Glutamatergic neuron (in vitro differentiated cells): ENCODE data around the gene KNSTRN. TPM values are rescaled to one million over a fixed set of nuclear protein-coding genes. Genes with fewer than 3 reads are reported as not detected.
A peak's percentile ranks its signal among the peaks of the same experiment; 100 is the strongest.

ENCODE experiments used
- DNase-seq: peaks from one replicate; pipeline ENCODE4 v3.0.0; 2022
- H3K27ac Mint-ChIP-seq: one replicate; pipeline ENCODE4 v1.8.0; 2020; ENCODE audit warnings: mild to moderate bottlenecking, mixed read lengths, inconsistent platforms; ENCODE audit not compliant: unreplicated experiment
- H3K27me3 Mint-ChIP-seq: one replicate; pipeline ENCODE4 v1.8.0; 2020; ENCODE audit warnings: mild to moderate bottlenecking, moderate library complexity, mixed read lengths, inconsistent platforms; ENCODE audit not compliant: unreplicated experiment
- H3K36me3 Mint-ChIP-seq: one replicate; pipeline ENCODE4 v1.8.0; 2020; ENCODE audit warnings: mild to moderate bottlenecking, mixed read lengths, inconsistent platforms; ENCODE audit not compliant: unreplicated experiment
- H3K4me1 Mint-ChIP-seq: one replicate; pipeline ENCODE4 v1.8.0; 2020; ENCODE audit warnings: mild to moderate bottlenecking, low read depth, mixed read lengths, inconsistent platforms; ENCODE audit not compliant: unreplicated experiment
- H3K4me3 Mint-ChIP-seq: one replicate; pipeline ENCODE4 v1.8.0; 2020; ENCODE audit warnings: mild to moderate bottlenecking, mixed read lengths, inconsistent platforms; ENCODE audit not compliant: unreplicated experiment
- H3K9me3 Mint-ChIP-seq: one replicate; pipeline ENCODE4 v1.8.0; 2020; ENCODE audit warnings: mild to moderate bottlenecking, moderate library complexity, mixed read lengths, inconsistent platforms; ENCODE audit not compliant: unreplicated experiment
- total RNA-seq: library from RNA; stranded (reverse); fragmentation: NEBNext Ultra II Directional; extraction: Animal tissue kit (Norgen Biotek cat#: 25700); gene quantifications from one replicate; pipeline ENCODE4 v1.2.1, GENCODE V29; 2021; ENCODE audit not compliant: unreplicated experiment
- TF ChIP-seq, protein P1 (sequence below): fragments of 200-600 bp; sonication (generic); IDR thresholded peaks from one replicate; pipeline ENCODE4 v1.5.0; 2021; ENCODE audit not compliant: partially characterized antibody, unreplicated experiment

The KNSTRN gene
- total RNA-seq, 1 donor from 2014 or later: 62.9 TPM

DNA sequence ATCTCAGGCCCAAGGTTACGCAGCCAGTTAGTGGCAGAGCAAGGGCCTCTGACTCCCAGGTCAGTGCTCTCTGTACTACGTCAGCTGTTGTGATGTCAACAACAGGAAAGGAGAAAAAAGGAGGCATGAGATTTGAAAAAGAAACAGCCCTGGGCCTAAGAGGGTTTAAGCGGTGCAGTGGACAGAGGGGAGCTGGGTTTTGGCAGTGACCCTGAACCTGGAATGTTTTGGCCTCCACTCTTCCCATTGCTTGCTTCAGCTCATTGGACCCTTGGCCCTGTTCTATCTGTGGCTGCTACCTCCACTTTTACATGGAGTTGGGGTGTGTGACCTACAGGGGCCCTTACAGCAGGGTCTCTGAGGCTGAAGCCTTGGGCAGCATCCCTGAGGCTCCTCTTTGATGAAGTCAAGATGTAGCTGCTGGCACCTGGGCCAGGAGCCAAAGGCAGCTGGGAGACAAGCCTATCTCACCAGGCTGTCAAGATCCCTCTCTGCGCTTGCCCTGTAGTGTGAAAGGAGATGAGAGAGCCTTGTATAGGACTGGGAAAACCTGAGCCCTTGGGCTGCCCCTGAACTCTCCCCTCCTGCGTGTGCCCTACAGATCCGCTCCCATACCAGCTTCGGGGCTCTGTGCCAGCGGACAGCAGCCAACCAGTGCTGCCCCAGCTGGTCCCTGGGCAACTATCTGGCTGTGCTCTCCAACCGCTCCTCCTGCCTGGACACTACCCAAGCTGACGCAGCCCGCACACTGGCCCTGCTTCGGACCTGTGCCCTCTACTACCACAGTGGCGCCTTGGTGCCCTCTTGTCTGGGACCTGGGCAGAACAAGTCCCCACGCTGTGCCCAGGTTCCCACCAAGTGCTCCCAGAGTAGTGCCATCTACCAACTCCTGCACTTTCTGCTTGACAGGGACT, 15.8 kb upstream of the KNSTRN start:
- Mint-ChIP-seq H3K36me3 (peaks cover 4% of the 10 kb centered on the region), H3K4me1 (peaks cover 4% of the 10 kb centered on the region), H3K27ac (no peak overlapping the region), H3K4me3 (no peak overlapping the region), H3K9me3 (peaks cover 12% of the 10 kb centered on the region), H3K27me3 (peaks cover 9% of the 10 kb centered on the region)
- TF ChIP-seq, protein P1, sequence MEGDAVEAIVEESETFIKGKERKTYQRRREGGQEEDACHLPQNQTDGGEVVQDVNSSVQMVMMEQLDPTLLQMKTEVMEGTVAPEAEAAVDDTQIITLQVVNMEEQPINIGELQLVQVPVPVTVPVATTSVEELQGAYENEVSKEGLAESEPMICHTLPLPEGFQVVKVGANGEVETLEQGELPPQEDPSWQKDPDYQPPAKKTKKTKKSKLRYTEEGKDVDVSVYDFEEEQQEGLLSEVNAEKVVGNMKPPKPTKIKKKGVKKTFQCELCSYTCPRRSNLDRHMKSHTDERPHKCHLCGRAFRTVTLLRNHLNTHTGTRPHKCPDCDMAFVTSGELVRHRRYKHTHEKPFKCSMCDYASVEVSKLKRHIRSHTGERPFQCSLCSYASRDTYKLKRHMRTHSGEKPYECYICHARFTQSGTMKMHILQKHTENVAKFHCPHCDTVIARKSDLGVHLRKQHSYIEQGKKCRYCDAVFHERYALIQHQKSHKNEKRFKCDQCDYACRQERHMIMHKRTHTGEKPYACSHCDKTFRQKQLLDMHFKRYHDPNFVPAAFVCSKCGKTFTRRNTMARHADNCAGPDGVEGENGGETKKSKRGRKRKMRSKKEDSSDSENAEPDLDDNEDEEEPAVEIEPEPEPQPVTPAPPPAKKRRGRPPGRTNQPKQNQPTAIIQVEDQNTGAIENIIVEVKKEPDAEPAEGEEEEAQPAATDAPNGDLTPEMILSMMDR: no peak
- DNase-seq: no peak

DNA sequence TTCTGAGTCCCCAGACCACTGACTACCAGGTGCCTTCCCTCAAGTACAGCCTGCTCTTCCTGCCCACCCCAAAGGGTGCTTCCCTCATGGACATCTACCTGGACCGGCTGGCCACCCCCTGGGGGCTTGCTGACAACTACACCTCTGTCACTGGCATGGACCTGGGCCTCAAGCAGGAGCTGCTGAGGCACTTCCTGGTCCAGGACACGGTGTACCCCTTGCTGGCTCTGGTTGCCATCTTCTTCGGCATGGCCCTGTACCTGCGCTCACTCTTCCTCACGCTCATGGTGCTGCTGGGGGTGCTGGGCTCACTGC, 15.2 kb upstream of the KNSTRN start:
- TF ChIP-seq, protein P1: no peak
- peaks cover 4% of the 10 kb centered on the region for H3K4me1 Mint-ChIP-seq
- peaks cover 6% of the 10 kb centered on the region for H3K27me3 Mint-ChIP-seq
- H3K4me3 Mint-ChIP-seq: no peak overlapping the region
- peaks cover 4% of the 10 kb centered on the region for H3K36me3 Mint-ChIP-seq
- peaks cover 15% of the 10 kb centered on the region for H3K9me3 Mint-ChIP-seq
- no peak overlapping the region for H3K27ac Mint-ChIP-seq
- DNase-seq: no peak

DNA sequence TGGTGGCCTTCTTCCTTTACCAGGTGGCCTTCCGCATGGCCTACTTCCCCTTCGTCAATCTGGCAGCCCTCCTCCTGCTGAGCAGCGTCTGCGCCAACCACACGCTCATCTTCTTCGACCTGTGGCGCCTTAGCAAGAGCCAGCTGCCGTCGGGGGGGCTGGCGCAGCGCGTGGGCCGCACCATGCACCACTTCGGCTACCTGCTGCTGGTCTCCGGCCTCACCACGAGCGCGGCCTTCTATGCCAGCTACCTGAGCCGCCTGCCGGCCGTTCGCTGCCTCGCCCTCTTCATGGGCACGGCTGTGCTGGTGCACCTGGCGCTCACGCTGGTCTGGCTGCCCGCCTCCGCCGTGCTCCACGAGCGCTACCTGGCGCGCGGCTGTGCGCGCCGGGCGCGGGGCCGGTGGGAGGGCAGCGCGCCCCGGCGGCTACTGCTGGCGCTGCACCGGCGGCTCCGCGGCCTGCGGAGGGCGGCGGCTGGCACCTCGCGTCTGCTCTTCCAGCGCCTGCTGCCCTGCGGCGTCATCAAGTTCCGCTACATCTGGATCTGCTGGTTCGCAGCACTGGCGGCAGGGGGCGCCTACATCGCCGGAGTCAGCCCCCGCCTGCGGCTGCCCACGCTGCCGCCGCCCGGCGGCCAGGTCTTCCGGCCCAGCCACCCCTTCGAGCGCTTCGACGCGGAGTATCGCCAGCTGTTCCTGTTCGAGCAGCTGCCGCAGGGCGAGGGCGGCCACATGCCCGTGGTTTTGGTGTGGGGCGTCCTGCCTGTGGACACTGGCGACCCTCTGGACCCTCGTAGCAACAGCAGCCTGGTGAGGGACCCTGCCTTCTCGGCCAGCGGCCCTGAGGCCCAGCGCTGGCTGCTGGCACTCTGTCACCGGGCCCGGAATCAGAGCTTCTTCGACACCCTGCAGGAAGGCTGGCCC, 14.6 kb upstream of the KNSTRN start:
- no peak overlapping the region for H3K27ac Mint-ChIP-seq
- H3K4me3 Mint-ChIP-seq: no peak overlapping the region
- H3K4me1 Mint-ChIP-seq: peaks cover 4% of the 10 kb centered on the region
- peaks cover 15% of the 10 kb centered on the region for H3K9me3 Mint-ChIP-seq
- peak; percentile 89 for DNase-seq
- TF ChIP-seq, protein P1: peak; percentile 82
- peaks cover 6% of the 10 kb centered on the region for H3K27me3 Mint-ChIP-seq
- peaks cover 4% of the 10 kb centered on the region for H3K36me3 Mint-ChIP-seq

DNA sequence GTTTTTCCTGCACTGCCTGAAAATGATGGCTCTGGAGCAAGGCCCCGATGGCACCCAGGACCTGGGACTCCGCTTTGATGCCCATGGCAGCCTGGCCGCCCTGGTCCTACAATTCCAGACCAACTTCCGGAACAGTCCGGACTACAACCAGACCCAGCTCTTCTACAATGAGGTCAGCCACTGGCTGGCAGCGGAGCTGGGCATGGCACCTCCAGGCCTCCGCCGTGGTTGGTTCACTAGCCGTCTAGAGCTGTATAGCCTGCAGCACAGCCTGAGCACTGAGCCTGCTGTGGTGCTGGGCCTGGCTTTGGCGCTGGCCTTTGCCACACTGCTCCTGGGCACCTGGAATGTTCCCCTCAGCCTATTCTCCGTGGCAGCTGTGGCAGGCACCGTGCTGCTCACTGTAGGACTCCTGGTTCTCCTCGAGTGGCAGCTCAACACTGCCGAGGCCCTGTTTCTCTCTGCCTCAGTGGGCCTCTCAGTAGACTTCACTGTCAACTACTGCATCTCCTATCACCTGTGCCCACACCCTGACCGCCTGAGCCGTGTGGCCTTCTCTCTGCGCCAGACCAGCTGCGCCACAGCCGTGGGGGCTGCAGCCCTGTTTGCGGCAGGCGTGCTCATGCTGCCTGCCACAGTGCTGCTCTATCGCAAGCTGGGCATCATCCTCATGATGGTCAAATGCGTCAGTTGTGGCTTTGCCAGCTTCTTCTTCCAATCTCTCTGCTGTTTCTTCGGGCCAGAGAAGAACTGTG, 13.6 kb upstream of the KNSTRN start:
- Mint-ChIP-seq H3K27me3 (peaks cover 6% of the 10 kb centered on the region), H3K9me3 (peaks cover 15% of the 10 kb centered on the region), H3K4me3 (peak overlapping the region; percentile 82), H3K27ac (no peak overlapping the region), H3K4me1 (peaks cover 4% of the 10 kb centered on the region), H3K36me3 (peaks cover 4% of the 10 kb centered on the region)
- no peak for DNase-seq
- TF ChIP-seq, protein P1: no peak
